ENCODE results near the gene RGS6.

RGS6 gene

DNA sequence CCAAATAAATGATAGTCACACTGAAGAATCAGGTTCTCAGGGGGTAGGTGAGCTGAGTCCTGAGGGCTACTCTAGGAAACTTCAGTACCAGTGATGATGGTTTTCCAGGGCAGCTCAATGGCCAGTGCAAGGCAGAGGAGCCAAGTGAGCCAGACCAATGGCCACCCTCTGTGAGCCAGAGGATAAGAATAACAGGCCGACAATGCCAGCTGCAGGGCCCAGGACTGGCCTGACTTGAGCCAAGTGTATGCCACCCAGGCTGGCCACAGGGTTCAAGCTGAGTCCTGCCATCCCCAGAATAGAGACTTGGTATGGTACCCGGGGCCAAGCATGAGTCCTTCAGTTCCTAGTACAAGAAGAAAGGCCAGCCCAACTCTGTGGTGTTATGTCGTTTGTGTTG lies 606.2 kb downstream of the RGS6 start:
- DNase-seq, result no peak

DNA sequence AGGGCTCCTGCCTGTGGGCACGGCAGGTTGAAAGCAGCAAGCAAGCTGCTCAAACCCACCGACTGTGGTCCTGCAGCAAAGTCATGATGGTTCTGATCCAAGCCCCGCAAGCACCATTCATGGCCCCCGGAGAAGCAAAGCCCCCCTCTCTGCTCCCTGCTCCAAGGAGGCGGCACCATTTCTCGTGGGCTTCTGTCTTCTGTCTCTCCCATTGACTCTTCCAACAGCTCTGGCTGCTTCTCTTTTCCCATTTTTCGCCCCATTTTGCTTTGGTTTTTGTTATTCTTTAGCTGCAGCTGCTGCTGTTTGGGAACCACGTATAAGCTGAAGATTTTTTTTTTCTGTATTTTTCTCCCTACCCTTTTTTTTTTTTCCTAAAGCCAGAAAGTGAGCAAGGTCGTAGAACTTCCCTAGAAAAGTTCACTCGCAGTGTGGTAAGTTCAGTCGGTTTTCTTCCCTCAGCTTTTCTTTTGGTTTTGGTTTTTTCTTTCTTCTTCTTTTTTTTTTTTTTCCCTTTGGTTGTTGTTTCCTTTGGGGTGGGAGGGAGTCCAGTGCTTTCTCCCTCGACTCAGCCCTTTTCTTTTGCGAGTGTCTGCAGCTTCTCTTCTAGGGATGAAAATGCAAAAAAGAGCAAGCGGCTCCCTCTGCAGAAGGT lies 607.6 kb downstream of the RGS6 start:
- DNase-seq, result no peak

DNA sequence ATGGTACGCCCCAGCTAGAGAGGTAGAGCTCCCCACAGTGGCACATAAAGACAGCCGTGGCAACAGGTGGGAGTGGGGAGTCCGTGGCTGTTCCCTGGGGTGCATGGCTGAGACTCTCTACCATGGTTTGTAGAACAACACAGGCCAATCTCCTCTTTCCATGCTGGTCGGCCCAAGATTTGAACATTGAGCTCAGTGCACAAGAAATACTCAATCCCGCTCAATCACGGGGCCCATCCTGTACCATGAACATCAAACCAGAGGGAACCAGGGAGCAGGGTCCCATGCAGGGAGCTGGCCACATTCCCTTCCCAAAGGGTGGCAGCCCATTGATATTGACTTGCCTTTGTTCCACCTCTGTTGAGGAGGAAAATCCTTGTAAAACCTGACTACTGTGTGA lies 608.6 kb downstream of the RGS6 start:
- DNase-seq, result no peak

DNA sequence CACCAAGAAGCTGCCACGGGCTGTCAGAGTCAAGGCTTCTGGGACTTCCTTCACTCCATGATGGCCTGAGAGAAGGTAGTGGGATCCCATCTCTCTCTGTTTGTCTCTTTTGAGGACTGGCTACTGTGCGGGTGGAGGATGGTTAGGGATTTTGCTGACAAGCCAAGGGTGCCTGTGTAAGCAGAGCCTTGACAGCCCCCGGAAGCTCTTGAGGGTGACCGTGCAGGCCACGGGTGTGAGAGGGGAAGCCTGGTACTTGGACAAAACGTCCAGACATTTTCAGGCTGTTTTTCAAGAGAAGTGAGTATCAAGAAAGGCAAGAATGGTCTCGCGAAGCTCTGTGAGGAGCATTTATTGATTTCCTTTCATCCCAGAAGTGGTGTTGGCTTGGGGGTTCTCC lies 609.3 kb downstream of the RGS6 start:
- DNase-seq, result no peak

DNA sequence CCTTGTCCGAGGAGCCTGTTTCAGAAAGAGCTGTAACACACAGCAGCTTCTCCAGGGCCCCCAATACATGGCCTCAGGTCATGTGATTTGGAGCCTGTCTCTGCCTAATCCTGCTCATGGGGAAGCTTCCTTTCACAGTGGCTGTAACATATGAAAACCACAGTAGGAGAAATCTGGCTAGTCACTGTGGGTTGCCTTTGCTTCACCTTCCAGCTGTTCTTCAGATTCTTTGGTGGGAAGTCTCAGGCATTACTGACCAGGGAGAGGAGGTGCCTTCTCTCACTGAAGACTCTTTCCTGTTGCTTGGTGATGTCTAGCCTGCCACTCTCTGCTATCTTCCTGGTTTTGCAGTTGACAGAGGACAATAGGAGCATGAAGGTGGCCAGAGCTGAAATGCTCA lies 611.1 kb downstream of the RGS6 start:
- DNase-seq, result no peak

DNA sequence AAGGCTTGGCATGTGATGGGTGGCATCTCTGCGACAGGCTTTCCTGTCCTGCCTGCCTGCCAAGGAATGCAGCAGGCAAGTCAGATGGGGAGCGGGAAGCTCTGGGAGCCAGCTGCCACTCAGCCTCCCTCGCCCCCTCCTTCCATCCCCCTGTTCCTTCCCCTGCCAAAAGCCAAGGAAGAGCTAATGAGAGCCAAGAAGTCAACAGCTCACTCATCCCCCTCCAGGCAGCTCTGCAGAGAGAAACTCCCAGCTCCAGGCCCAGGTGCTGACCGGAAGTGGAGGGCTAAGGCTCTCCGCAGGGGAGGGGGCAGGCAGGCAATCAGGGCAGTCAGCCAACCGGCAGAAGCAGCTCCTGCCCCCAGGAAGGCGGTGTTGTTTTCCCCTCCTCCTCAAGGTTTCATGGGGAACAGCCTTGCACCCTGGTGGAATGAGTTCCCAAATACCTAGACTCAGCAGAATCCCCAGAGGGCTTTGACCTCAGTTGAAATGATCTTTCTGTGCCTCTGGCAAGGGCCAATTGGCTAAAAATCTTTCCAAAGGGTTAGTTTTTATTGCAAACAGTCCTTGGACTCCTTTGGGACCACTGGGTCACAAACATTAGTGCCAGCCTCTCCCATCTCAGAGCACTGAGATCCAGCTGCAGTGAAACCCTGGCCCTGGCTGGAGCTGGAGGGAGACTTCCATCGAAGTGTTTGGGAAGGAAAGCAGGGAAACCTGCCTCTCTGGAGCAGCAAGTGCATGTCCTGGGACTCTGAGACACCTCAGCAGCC lies 612.6 kb downstream of the RGS6 start:
- no peak for DNase-seq

DNA sequence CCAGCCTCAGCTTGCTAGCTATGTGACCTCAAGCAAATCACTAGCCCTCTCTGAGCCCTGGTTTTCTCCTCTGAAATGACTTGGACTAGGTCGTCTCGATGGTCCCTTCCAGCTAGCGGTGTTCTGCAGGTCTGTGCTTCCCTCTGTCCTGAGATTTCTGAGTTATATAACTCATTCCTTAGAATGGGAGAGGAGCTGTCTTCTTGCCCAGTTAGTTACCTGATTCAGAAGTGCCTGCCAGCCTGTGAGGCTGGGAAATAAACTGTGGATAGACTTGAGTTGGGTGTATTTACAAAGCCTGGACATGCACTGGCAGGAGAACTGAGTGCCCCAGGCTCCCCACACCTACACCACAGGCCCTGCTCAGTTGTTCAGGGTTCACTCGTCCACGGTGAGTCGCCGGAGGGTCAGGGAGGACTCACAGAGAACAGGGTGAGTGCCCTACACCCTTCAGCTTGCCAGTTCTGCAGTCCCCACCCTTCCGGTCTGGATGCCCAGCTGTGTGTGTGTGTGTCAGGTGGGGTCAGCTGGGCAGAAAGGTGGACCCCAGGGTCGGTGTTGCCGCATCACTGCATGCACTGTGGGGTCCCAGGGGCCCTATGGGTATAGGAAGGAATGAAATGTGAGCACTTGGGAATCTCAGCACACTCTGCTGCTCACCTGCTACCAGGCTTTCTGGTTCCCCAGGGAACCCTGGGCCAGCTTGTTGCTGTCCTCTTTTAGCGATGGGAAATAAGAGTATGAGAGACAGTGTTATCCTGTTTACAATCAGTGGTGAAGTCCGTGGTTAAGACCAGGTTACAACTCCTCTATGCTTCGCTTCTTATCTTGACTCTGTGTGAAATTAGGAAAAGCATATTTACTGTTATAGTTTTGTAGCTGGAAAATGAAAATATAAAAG lies 613.4 kb downstream of the RGS6 start:
- no peak for DNase-seq

DNA sequence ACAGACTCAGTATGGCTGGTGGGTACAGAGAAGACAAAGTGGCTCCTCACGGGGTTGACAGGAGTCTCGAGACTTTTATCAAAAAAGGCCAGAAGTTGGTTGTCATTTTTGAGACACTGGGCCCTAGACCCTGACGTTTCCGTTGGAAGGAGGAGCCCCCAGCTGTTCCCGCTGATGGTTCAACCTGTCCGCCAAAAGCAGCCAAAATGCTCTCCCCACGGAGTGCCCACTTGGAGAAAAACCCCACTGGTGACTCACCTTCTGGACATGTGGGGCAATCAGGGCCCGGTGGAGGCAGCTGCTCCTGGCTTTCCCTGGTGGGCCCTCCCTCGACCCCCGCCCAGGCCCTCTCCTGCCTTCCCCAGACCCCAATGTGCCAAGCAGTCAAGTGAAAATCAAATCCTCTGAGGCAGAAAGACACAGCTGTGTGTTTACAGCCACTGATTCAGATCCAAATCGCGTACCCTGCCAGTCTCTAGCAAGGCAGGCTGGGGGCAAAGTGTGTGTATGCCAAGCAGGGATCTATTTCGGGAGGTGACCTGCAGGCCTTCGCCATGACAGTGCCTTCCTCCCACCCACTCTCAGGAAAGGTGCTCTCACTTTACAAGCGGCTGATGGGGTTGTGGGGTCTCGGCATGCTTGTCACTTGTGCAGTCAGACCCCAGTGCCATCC lies 614.3 kb downstream of the RGS6 start:
- no peak for DNase-seq

DNA sequence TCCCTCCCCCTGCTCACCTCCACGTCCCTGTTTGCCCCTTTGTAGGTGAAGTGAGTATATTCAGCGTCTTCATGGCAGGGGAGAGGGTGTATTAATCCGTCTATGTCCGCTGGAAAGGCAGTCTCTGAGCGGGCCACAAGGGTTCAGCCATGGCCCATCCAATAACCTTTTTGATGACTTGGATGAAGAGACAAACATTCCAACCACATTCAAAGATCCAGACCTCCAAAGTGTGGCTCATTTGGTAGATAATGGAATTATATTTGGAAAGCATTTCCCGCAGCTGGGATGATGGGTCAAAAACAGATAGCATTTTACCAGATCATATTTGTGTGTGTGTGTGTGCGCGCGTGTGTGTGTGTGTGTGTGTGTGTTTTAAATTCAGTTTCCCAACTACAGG lies 615.8 kb downstream of the RGS6 start:
- no peak for DNase-seq

DNA sequence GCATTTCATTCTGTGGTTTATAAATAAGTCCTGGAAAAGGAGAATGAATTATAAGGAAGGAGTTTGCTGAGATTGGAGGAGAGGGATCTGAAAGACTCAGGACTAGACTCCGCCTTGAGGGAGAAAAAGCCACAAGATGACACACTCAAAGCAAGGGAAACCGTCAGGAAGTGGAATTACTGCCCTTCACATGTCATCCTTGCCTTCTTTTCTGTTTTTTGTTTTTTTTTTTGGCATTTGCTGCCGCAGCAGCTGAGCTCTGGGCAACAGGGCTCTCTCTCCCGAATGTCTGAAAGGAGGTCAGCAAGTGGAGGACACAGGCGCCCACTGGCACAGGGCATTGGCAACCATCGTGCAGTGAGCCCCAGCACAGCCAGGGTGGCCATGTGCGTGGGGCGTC lies 616.8 kb downstream of the RGS6 start:
- no peak for DNase-seq

DNA sequence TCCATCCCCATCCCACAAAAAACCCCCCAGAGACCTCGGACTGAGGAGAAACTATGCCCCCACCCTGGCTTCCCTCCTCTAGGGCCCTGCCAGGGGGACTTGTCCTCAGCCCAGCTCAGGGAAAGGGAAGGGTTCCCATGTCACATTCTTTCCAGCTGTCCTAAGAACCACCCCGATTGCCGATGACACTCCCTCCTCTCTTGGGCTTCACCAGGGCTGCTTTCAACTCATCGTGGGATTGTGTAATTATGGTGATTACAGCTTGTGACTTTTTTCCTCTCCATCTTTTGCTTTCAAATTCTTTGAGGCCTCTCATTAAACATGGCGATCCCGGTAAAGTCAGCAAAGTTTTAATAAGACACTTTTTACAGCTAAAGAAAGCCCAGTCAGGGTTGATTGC lies 617.6 kb downstream of the RGS6 start:
- DNase-seq, result no peak

DNA sequence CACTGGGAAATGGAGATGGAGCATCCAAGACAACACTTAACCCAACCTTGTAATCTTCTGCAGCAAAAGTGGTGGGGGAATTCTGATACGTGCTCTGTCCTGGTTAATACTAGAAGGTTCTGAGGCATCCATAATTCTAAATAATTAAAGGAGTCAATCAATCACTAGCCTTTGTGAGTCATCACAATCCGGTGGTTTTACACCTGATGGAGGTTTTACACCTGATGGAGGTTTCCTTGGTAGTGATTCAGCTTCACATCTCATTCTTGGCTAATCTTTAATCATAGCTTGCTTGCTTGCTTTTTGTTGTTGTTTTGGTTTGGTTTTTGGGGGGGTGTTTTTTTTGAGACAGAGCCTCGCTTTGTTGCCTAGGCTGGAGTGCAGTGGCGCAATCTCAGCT lies 618.3 kb downstream of the RGS6 start:
- no peak for DNase-seq

DNA sequence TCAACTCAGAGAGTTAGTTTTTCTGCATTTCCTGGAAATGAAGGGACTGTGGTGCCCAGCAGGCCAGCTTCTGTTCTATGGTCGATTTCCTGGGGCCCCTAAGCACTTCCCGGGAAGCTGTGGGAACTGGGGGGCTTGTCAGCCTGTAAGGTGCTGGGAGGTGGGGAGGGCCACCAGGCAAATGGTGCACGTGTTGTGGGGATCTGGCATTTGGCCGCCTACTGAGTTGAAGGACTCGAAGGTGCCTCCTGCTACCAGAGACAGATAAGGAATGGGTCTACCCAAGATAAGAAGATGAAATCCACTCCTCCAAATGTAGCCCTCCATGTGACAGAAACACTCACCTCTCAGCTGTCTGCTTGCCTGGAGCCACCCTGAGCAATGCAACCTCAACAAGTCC lies 620.0 kb downstream of the RGS6 start:
- DNase-seq, result no peak

DNA sequence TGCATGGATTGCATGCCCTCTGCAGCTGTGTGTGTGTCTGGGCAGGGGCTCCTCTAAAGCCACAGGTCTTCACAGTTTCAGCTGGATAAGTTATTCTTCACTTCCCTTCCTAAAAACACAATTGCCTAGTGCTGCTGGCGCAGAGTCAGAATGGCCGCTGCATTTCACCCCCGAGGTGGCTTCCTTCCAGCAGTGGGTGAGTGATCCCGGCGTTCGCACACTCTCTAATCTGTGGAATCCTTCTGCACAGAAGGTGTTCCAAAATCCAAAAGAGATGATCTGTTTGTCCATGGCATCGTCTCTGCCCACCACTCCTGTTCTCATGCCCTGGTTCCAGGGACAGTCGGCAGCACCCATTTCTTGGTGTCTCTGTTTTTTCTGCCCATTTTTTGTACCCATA lies 620.9 kb downstream of the RGS6 start:
- DNase-seq, result no peak

DNA sequence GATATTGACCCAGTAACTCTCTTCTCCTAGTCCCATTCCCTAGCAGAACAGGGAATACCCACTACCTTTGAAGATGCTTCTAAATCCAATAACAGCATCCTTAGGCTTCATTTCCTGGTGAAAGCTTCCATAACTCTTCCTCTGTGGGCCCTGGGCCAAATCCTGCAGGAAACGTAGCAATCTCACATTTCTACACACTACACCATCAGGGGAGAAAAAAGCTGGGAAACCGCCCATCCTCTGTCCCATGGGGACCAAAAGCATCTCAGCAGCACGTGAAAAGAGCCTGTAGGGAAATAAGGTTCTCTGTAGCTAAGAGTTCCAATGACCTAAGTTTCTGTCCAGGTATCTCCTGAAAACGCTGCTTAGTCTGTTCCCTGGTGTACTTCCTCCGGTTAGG lies 621.4 kb downstream of the RGS6 start:
- no peak for DNase-seq

DNA sequence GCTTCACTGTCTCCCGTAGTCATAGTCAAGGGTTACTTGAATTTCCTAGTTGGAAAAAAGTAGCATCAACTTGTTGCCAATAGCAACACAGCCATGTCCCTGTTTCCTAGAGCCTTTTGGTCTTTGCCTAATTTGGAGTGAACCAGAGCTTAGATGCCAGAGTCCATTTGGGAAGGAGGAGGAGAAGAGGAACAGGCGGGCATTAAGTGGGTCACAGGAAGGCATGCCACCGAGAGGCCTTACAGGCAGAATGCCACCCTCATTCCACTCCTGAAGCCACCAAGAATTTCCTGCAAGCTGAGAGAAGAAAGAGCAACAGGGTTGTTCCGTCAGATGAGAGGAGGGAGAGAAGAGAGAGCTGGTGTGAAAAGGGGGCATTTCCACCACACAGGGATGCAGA lies 622.2 kb downstream of the RGS6 start:
- DNase-seq, result no peak

DNA sequence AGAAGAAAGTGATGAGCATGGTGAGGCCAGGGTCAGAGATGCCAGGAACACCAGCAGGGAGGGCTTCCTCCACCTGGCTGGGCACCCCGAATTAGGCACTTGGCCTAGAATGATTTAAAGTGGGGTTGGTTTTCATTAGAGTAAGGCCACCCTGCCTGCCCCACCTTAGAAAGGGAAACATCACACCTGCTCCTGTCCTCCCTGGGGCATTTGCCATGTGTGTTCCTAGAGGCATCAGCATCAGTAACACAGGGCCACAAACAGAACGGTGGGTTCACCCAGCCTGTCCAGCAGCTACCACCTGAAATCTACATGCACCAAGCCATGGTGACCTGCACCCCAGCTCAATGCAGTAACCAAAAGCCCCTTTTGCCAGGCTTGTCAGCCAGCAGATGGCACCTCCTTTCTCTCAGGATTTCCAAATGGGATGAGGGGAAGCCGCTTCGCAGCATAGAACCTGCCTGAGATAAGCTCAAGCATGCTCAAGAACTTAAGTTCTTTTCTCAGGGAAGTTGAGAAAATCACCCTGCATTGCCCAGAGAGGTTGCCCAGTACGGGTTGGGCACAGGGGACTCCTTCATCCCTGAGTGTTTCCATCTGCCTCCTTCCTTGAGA lies 622.9 kb downstream of the RGS6 start:
- DNase-seq, result no peak

DNA sequence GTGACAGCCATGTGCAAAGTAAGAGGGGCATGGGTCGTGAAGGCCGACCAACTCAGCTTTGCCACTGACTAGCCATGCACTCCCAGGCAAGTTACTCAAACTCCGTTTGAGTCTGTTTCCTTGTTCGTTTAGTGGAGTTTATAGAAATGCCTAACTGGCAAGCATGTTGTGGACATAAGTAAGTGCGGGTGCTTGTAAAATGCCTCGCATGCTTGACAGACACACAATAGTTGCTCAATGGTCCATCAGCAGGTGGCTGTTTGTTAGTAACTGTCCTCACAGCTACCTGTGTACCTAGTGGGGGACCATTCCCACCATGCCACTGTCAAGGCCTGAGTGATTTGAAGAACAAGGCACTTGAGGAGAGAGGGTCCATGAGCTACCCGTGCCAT lies 623.4 kb downstream of the RGS6 start:
- DNase-seq, result no peak

DNA sequence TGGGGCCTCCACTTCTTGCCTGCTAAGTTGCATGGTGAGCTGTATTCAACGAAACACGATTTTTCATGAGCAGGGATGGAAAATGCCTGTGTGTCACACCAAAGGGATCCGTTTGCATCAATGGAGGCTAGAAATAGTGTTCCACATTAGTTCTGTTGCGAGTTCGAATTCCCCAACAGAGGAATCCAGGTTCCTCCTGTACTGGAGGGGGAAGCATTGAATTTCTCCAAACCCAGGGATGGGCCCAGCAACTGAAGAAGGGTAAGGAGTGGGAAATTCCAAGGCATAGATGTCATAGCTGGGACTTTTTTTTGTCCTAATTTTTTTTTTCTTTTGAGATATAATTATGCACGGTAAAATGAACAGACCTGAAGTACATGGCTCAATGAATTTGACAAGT lies 625.4 kb downstream of the RGS6 start:
- no peak for DNase-seq

DNA sequence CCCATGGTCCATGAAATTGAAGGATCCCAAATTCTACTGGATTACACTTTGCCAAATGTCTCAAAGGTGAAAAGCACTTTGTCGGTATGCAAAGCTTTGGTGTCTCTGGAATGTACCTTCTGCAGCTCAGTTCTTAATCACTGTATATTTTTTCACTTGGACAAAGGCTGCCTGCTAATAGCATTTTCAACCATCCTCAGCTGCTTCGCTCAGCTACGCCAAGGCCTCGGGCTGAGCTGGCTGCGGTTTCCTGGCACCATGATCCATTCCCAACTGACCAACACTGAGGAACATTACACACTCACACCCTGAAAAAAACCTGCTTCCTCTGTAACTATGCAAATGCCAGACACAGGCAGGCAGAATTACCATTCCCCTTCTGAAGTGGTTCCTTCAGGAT lies 626.5 kb downstream of the RGS6 start:
- no peak for DNase-seq

DNA sequence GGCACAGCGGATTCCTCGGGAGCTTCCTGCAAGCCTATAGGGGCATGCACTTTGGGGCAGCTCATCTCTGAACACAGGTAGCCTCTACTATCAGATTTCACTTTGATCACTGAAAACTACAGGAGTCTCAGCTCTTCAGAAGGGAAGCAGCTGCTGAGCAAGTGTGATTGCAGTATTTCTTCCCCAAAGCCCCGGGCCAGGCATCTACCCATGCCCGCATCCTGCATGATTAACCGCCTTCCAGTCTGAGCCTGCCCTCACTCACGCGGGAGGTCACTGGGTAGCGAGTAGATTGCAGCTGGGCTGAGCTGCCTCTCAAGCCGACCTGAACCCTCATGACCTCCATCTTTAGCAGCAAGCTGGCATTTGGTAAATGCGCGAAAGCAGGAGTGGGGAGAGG lies 627.0 kb downstream of the RGS6 start:
- DNase-seq, result no peak

DNA sequence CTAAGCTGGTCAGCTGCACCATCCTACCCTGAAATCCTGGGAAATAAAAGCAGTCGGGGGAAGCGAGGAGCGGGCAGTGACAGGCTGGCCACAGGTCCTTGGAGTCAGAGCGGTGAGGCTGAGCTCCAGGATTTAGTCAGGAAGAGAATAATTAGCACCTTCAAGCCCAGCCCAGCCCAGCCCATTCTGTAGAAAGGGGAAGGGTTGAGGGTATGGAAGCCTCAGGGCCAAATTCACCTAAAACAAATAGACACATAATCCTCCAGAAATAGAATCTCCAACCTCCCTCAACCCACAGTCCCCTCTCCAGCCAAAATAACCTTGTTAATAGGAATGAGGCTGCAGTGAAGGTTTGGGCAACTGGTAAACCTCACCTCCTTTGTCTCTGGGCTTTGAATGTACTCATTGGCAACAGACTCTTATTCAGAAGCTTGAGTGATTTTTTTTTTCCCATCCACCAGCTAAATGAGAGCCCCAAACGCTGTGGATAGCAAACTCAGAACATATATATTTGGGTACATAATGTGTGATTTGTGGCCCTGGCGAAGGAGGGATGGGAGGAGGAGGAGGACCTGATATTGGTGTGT lies 627.5 kb downstream of the RGS6 start:
- no peak for DNase-seq

DNA sequence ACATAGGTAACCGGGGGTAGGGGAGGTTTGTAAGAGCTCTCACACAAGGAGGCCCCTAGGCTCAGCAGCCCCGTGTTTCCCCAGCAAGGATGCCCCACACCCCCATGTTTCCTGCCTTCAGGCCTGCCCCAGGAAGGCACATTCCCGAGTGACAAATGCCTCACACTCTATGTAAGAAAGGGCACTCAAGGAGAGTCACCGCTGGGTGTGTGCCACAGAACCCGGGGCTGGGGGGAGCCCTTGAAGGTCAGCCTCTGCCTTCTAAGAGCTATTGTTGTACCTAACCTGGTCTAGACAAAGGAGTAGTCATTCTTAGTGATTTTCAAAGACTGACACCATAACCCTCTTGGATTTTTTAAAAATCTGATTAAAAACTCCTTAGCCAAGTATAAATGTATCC lies 628.1 kb downstream of the RGS6 start:
- no peak for DNase-seq
